K562 (cell line): ENCODE measurements around the gene RCOR2. TPM values are rescaled to one million over a fixed set of nuclear protein-coding genes. Genes with fewer than 3 reads are reported as not detected.

Source experiments
- CREM ChIP-seq: IDR thresholded peaks from 2 replicates; pipeline ENCODE4 v1.6.1; 2014; ENCODE audit warnings: antibody characterized with exemption, low read depth
- CXXC5 ChIP-seq: fragments of 250-450 bp; sonication (Bioruptor Pico); IDR thresholded peaks from 2 replicates; pipeline ENCODE4 v1.8.0; 2022; ENCODE audit warnings: inconsistent platforms, mild to moderate bottlenecking, moderate library complexity
- EGR1 ChIP-seq: fragments of 450-650 bp; conservative IDR thresholded peaks from 2 replicates; pipeline ENCODE4 v1.6.1; 2017; ENCODE audit warnings: mild to moderate bottlenecking
- HNRNPL ChIP-seq: fragments of 200-400 bp; formaldehyde crosslinking; IDR thresholded peaks from 2 replicates; pipeline ENCODE4 v1.6.1; 2017; ENCODE audit warnings: low read depth, mild to moderate bottlenecking, low read length
- KDM5B ChIP-seq: fragments of 200-600 bp; sonication (generic); IDR thresholded peaks from 2 replicates; pipeline ENCODE4 v1.6.1; 2012; ENCODE audit warnings: low read depth, mild to moderate bottlenecking, moderate library complexity, low read length, control low read depth, inconsistent platforms; ENCODE audit not compliant: insufficient replicate concordance
- MAFF ChIP-seq: IDR thresholded peaks from 2 replicates; pipeline ENCODE4 v1.6.1; 2012; ENCODE audit warnings: low read length, improper control_type of control experiment
- NCOA6 ChIP-seq: fragments of 450-650 bp; IDR thresholded peaks from 2 replicates; pipeline ENCODE4 v1.6.1; 2017; ENCODE audit warnings: mild to moderate bottlenecking
- PCBP1 ChIP-seq: fragments of 200-400 bp; formaldehyde crosslinking; IDR thresholded peaks from 2 replicates; pipeline ENCODE4 v1.6.1; 2018; ENCODE audit warnings: mild to moderate bottlenecking, low read depth, low read length; ENCODE audit not compliant: poor library complexity, severe bottlenecking
- POLR2AphosphoS5 ChIP-seq: IDR thresholded peaks from 2 replicates; pipeline ENCODE4 v1.6.1; 2011; ENCODE audit warnings: mild to moderate bottlenecking, low read depth, low read length, moderate library complexity; ENCODE audit not compliant: control insufficient read depth, insufficient read depth
- SIN3A ChIP-seq, 2 experiments: fragments of 150-350 bp in 1 of 2; IDR thresholded peaks; 2 replicates each; pipeline ENCODE4 v1.6.1; 2011 to 2016; ENCODE audit warnings: borderline replicate concordance in 2 of 2, low read depth in 2 of 2, low read length in 2 of 2, mild to moderate bottlenecking in 2 of 2, moderate library complexity in 2 of 2; ENCODE audit not compliant: control insufficient read depth in 1 of 2
- SMARCE1 ChIP-seq: fragments of 450-650 bp; IDR thresholded peaks from 2 replicates; pipeline ENCODE4 v1.7.1; 2016; ENCODE audit warnings: mild to moderate bottlenecking
- TBL1XR1 ChIP-seq, 2 experiments: IDR thresholded peaks; 2 replicates each; pipeline ENCODE4 v1.6.1; 2012; ENCODE audit warnings: improper control_type of control experiment in 2 of 2, low read length in 2 of 2, mild to moderate bottlenecking in 1 of 2
- TBP ChIP-seq: optimal IDR thresholded peaks from 2 replicates; pipeline ENCODE3; 2011; ENCODE audit warnings: low read depth, low read length, improper control_type of control experiment
- ZBTB17 ChIP-seq: fragments of 450-650 bp; formaldehyde crosslinking; IDR thresholded peaks from 2 replicates; pipeline ENCODE4 v1.4.0; 2020; ENCODE audit warnings: mild to moderate bottlenecking
- ZKSCAN3 ChIP-seq: fragments of 250-450 bp; sonication (Bioruptor Pico); IDR thresholded peaks from 2 replicates; pipeline ENCODE4 v1.4.0; 2020
- ZNF830 ChIP-seq: fragments of 250-450 bp; sonication (Bioruptor Pico); IDR thresholded peaks from 2 replicates; pipeline ENCODE4 v1.5.0; 2021; ENCODE audit warnings: mild to moderate bottlenecking
- polyA plus RNA-seq, 8 experiments: library from polyadenylated mRNA; depleted of rRNA in 4 of 8; stranded (reverse) in 5 of 8; unstranded in 3 of 8; fragments of >200 nt; fragmentation: Nextera tagmentation in 2 of 8; fragmentation: Illumina TruSeq in 1 of 8; extraction: Ambion mirVana in 2 of 8; extraction: Trizol in 1 of 8; gene quantifications; 2 replicates each; pipeline versions ENCODE4 v1.2.1 to v1.2.3, GENCODE V29; 2011 to 2014; ENCODE audit warnings: inconsistent platforms in 1 of 8, missing spikeins in 1 of 8
- total RNA-seq, 7 experiments: library from RNA; depleted of rRNA in 6 of 7; stranded (reverse); fragments of >200 nt in 6 of 7; fragmentation: Illumina TruSeq in 2 of 7; extraction: Trizol in 2 of 7; gene quantifications; 2 replicates each; pipeline versions ENCODE4 v1.2.1 to v1.2.3, GENCODE V29; 2011 to 2021; ENCODE audit warnings: low replicate concordance in 1 of 7
- TF ChIP-seq, protein P1 (sequence below): fragments of 200-800 bp; sonication (Bioruptor generic); IDR thresholded peaks from 2 replicates; pipeline ENCODE4 v1.6.1; 2017; ENCODE audit warnings: missing genetic modification characterization, missing compliant biosample characterization

The RCOR2 gene
- total and polyA plus RNA-seq, 9 of the 15 experiments (the other 6 are each of a cell fraction or from before 2014, with no cell fraction given) = 0.04 to 6.5 (median 2.5) TPM; not detected in 1

DNA sequence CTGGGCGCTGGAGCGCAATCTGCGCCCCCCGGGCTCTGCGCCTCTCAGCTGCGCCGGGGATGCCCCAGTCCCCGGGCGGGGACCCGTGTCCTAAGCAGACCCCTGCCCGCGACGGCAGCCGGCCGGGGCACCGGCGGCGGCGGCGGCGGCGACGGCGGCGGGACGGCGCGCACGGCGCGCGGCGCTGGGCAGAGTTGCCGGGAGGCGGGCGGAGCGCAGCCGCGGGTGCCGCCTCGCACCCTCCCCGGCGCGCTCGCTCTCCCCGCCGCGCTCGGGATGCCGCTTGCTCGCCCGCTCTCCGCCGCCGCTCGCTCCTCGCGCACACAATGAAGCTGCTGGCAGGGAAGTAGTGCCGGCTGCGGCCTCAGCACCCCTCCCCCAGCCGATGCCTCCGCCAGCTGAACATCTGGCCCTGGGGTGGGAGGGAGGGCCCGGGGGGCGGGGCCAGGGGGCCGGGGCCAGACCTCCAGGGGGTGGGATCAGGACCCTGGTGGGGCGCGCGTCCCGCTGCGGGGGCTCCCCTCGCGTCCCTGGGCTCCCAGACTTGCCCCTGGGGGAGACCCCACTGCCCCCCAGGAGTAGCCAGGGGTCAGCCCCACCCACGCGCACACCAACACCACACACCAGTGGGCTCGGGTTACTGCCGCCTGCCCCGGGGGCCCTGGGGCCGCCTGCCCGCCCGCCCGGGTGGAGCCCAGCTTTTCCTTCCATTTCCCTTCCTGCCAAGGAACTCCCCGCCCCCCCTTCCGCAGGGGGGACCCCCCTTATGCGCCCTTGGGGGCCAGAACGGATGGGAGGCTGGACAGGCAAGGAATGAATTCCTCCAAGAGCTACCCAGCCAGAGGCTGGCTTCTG lies at the start of gene RCOR2 (continued):
- TF ChIP-seq HNRNPL (peak; percentile 20; the same call in 1 of the 2 replicates), CXXC5 (peak; percentile 59), MAFF (no peak), ZNF830 (CRISPR knock-in tag) (no peak), SIN3A (IDR thresholded peaks at IDR 0.05; ENCODE audit: borderline replicate concordance in 2 of 2, control insufficient read depth in 1 of 2, low read depth in 2 of 2, low read length in 2 of 2) (peak in 1 of 2 experiments; percentile 51; a peak in 1 of 4 replicates), TBL1XR1 (IDR thresholded peaks at IDR 0.05; ENCODE audit: low read length in 2 of 2) (no peak), ZBTB17 (CRISPR knock-in tag) (no peak), TBP (peak; percentile 29), KDM5B (peak; percentile 24), SMARCE1 (no peak), CREM (peak; percentile 22; the same call in 1 of the 2 replicates), NCOA6 (no peak), EGR1 (peak; percentile 63; the same call in 1 of the 2 replicates), POLR2AphosphoS5 (0 out of 2 replicates have a peak, but pooled peaks have one; percentile 29), ZKSCAN3 (no peak), PCBP1 (peak; percentile 64)
- TF ChIP-seq, protein P1, sequence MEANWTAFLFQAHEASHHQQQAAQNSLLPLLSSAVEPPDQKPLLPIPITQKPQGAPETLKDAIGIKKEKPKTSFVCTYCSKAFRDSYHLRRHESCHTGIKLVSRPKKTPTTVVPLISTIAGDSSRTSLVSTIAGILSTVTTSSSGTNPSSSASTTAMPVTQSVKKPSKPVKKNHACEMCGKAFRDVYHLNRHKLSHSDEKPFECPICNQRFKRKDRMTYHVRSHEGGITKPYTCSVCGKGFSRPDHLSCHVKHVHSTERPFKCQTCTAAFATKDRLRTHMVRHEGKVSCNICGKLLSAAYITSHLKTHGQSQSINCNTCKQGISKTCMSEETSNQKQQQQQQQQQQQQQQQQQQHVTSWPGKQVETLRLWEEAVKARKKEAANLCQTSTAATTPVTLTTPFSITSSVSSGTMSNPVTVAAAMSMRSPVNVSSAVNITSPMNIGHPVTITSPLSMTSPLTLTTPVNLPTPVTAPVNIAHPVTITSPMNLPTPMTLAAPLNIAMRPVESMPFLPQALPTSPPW (CRISPR knock-in tag) = peak; percentile 74
